Peyer's patch (tissue), 4 donors: ENCODE data around the gene NACC2.

Source experiments
- CTCF ChIP-seq, 6 experiments: fragments of 450-650 bp in 4 of 6; fragments of 200-600 bp in 2 of 6; sonication (generic) in 1 of 6; IDR thresholded peaks; one replicate each; pipeline ENCODE4 v1.5.1; 2017 to 2019; ENCODE audit warnings: antibody characterized with exemption in 6 of 6, mild to moderate bottlenecking in 3 of 6, moderate library complexity in 1 of 6
- POLR2A ChIP-seq, 2 donors: fragments of 450-650 bp; IDR thresholded peaks; one replicate each; pipeline ENCODE4 v1.5.1; 2017; ENCODE audit warnings: antibody characterized with exemption in 2 of 2, mild to moderate bottlenecking in 2 of 2, moderate library complexity in 2 of 2

DNA sequence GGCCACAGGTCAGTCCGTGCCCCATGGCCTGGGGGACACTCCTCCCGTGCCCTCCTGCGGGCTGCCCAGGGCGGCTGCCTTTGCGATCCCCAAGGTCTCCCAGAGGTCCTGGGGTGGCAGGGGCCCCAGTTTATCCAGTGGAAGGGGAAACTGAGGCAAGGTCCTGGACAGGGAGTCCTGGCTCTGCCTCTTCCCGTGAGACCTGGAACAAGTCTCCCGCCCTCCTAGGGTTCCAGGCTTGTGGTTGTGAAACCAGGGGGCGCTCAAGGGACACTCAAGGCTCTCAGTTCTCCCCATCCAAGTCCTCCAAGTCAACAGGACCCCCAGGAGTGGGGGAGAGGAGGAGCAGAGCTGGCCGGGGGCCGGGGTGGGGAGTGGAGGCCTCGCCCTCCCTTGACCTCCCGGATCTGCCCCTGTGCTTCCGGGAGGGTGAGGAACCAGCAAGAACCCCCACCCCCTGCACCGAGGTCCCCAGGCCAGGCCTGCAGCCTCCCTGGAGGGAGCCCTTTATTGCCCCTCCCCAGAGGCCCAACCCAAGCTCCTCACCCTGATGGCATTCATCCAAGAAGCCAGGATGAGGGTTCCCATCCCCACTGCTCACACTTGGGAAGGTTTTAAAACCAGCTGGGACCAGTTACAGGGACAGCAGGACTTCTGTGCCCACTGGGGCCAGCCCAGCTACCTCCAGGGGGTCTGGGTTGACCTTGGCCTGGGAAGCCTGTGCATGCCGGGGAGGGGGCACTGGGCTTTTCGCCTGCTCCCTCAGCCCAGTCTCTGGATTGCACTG lies 48.3 kb upstream of the NACC2 start:
- TF ChIP-seq CTCF (IDR thresholded peaks at IDR 0.05) (peak in 2 of 6 experiments; percentile 5 to 12), POLR2A (IDR thresholded peaks at IDR 0.05) (no peak)
